ENCODE measurements around the gene PDE4B.

DNA sequence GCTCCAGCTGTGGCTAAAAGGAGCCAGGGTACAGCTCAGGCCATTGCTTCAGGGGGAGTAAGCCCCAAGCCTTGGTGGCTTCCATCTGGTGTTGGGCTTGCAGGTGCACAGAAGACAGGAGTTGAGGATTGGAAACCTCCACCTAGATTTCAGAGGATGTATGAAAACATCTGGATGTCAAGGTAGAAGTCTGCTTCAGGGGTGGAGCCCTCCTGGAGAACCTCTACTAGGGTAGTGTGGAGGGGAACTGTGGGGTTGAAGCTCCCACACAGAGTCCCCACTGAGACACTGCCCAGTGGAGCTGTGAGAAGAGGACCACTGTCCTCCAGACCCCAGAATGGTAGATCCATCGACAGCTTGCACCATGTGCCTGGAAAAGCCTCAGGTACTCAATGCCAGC lies 183.0 kb downstream of the PDE4B start:
- TF ChIP-seq POLR2AphosphoS5 (IDR thresholded peaks at IDR 0.05; ENCODE audit: low read depth, low read length) (no peak), SPI1 (IDR thresholded peaks at IDR 0.05; ENCODE audit: low read depth, low read length) (no peak), POU2F2 (IDR thresholded peaks at IDR 0.05; ENCODE audit: low read depth, low read length) (no peak), POLR2A (IDR thresholded peaks at IDR 0.05; ENCODE audit: low read depth, low read length) (no peak), PAX5 (IDR thresholded peaks at IDR 0.05; ENCODE audit: insufficient read depth, low read length, severe bottlenecking) (no peak), TAF1 (IDR thresholded peaks at IDR 0.05; ENCODE audit: low read depth, low read length) (no peak)
